HG02970 (cell line): Measurements from ENCODE around the gene GABARAP.
"Not testable (repeated sequence)": the region's sequence is repeated elsewhere in the genome, so short reads cannot be mapped to it uniquely, and the experiment has no call there.

ENCODE experiments used
- ATAC-seq: cut with Tn5 transposase; IDR thresholded peaks from one replicate; pipeline ENCODE4 v1.9.1; 2021; ENCODE audit warnings: mild to moderate bottlenecking, moderate library complexity, moderate number of reproducible peaks; ENCODE audit not compliant: unreplicated experiment, low FRiP score

Gene GABARAP

GRCh38 chr17:7261379-7262191 lies 19.3 kb upstream of the GABARAP start:
- ATAC-seq = no peak

GRCh38 chr17:7260651-7261378 lies 18.6 kb upstream of the GABARAP start:
- ATAC-seq = no peak

GRCh38 chr17:7260151-7260550 lies 17.9 kb upstream of the GABARAP start:
- ATAC-seq = no peak

- ATAC-seq = no peak
These were observed 17.3 kb upstream of the GABARAP start for GRCh38 chr17:7259555-7259889.

DNA sequence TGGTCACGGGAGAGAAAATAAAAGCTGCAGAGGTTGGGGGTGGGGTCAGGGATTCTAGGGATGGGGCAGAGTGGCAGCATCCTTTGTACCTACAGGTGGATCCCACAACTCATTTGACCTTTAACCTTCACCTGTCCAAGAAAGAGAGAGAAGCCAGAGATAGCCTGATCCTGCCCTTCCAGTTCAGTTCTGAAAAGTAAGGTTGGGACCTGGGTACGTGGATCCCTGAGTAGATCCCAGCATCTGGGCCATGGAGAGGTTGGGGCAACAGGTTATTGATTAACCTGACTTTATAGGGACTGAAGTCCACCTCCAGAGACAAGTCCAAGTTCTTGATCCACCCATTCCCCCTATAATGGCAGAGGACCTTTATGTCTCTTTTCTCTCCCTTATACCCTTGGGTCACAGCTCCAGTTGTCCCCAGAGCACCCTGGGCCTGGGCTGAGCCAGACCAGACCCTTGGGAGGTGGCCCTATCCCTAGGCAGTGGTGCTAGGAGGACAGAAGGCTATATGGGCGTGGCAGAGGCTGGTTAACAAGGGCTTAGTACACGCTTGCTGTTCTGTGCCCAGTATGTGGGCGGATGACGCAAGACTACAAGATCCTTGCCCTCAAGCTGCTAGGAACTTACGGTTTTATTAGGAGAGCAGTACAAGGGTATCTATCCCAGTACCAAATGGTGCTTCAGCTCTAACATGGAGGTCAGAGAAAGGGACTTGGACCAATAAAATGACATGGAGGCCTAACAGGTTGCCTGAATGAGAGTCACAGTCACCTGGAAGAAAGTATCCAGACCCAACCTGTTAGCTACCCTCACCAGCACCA lies 16.7 kb upstream of the GABARAP start:
- ATAC-seq = no peak

GRCh38 chr17:7256766-7257456 lies 14.7 kb upstream of the GABARAP start:
- no peak for ATAC-seq

- ATAC-seq = no peak
These were observed 12.3 kb upstream of the GABARAP start for GRCh38 chr17:7254511-7254910.

DNA sequence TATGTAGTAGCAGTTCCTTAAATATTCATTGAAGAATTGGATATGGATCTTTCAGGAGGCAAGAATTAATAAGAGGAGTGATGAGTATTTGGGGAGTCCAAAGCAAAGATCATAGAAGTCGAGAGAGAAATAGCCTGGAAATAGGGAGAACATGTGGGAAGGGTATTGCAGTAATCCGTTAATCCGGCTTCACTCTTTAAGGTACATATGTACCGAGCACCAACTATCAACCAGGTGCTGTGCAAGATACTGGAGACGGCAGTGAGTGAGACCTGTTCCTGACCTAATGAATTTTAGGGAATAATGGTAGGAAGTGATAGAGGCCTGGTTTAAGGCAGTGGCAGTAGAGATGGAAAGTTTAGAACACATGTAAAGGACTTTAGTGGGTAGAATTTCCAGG lies 10.8 kb upstream of the GABARAP start:
- ATAC-seq = no peak

GRCh38 chr17:7252176-7253043 lies 10.2 kb upstream of the GABARAP start, which contains the start of gene ELP5:
Gene ELP5, plus strand, starts transcription at chr17:7252215. Its CDS starts 336 bp downstream, at chr17:7252551.
- ATAC-seq = peak; percentile 43

DNA sequence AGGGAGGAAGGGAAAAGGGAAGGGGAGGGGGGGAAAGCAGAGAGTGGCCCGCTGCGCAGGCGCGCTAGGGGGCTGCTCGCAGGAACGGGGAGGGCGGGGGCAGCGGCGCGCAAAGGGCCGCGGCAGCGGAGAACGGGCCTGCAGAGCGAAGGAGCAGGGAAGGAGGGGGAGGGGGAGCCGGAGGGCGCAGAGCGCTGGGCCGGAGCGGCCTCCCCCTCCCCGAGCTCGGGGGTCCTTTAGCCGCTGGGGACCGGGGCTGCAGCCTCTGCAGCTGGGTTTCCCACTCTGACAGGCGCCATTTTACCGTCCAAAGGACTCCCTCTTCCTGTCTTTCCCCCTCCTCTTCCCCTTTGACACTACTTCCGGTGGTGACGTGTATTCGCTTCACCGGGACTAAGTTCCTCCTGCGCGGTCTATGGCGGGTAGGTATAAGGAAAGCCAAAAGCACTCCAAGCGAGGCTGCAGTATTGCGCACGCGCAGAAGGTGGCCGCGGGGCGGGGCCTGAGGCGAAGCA lies 9.5 kb upstream of the GABARAP start, which contains the start of gene CTDNEP1:
CTDNEP1 (minus strand) TSS at position 74 of the 515 bp plus-strand sequence. CDS start 438 bp downstream, outside the sequence.
- ATAC-seq = peak; percentile 82

DNA sequence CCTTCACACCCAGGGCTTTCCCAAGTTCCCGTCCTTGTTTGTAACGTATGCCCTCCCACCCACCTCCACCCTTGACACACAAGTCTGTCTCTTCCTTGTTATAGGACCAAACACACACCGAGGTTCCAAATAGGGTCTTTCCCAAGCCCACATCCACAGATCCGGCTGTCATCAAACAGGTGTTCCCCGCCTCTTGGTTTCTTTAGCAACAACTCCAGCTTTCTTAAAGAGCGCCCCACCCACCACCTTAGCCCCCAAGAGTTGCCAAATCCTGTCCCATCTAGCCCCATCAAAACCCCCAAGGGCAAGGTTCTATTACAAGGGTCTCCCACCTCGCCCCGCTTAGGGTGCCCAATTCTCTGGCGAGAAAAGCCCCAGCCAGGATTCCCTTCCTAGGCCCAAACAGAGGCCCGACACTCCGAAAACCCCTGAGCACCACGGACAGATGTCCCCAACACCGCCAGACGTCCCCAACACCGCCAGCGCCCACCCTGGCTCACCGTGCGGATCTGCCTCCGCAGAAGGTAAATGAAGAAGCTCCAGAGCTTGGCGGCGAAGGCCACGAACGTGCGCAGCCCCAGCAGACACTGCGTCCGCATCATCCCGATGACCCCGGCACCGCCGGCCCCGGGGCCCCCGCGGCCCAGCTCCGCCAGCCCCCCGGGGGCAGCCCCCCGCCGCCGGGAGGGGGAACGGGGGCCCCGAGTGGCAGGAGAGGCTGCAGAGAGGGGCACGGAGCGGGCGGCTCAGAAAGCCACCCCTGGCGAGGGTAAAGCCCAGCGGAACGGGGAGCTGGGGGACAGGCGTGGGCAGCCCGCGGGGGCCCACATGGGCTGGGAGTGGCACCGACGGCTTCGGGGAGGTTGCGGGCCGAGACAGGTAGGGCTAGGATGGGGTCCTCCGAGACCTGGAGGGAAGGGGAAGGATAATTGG lies 8.7 kb upstream of the GABARAP start:
- ATAC-seq = no peak

- no peak for ATAC-seq
These were observed 7.6 kb upstream of the GABARAP start for GRCh38 chr17:7249830-7250229.

DNA sequence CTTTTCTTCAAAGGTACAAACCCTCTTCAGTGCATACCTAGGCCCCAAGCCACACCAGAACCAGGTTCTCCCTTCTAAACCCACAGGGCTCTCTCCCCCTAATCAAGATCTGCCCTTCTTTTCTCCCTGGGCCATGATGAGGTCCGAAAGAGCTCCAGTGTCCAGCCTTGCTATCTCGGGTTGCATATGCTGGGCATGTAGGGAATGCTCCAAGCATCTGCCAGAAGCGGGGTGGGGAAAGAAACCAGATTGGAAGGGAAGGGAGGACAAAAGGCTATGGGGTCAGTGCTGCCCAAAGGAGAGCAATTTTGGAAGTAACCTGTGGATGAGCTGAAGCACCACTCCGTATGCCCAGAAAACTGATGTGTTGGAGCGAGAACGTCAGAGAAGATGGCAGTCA lies 7.0 kb upstream of the GABARAP start:
- no peak for ATAC-seq

- ATAC-seq = no peak
These were observed 6.5 kb upstream of the GABARAP start for GRCh38 chr17:7248796-7249195.

DNA sequence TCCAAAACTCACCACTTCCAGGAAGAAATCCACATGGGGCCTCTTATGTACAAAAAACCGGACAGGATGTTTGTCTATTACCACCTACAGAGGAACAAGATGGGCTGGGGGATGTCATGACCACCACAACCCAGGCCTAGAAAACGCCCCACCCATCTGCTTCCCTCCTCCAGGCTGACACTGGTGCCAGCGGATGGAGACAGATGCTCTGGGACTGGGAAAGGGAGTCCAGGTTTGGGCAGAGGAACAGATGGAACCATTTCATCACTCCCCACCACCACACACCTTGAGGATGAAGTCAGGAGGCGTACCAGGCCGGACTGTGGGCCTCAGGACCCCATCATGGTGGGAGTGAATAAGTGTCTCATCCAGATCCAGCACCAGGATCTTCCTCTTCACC lies 4.5 kb upstream of the GABARAP start:
- ATAC-seq = no peak

DNA sequence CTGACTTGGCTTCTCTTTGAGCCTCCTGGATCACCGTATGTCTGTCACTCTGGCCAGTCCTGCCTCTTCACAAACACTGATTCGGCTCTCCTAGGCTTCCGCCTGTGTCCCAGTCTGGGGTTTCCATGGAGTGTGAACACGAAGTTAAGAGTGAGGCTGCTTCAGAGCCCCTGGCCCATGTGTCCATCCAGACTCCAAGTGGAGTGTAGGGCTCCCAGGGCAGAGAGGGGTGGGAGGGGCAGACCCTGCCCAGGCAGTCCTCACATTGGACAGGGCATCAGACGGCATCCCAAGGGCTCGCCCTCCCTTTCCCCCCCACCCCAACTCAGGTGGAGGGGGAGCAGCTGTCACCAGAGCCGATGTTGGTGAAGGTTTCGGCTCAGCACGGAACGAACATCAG lies 1.6 kb upstream of the GABARAP start:
- not testable (repeated sequence) for ATAC-seq

GRCh38 chr17:7243453-7243729 lies 1.1 kb upstream of the GABARAP start:
- no peak for ATAC-seq

GRCh38 chr17:7242717-7243452 lies 636 bp upstream of the GABARAP start:
- ATAC-seq = peak; percentile 50
